Measurements from ENCODE around the gene KCNK7.
"Not testable (repeated sequence)": the region's sequence is repeated elsewhere in the genome, so short reads cannot be mapped to it uniquely, and the experiment has no call there.

The KCNK7 gene

GRCh38 chr11:65595543-65596281 lies at the start of gene KCNK7:
TSS of gene KCNK7 (minus strand) at chr11:65595800. CDS start at chr11:65595772, 28 bp downstream.
- DNase-seq, result no peak

GRCh38 chr11:65644837-65645236 lies 49.2 kb upstream of the KCNK7 start:
- no peak for DNase-seq

- DNase-seq, result no peak
Measured at GRCh38 chr11:65643971-65644370, 48.4 kb upstream of the KCNK7 start.

GRCh38 chr11:65642014-65642671 lies 46.5 kb upstream of the KCNK7 start:
- DNase-seq, result no peak

GRCh38 chr11:65641297-65642013 lies 45.9 kb upstream of the KCNK7 start:
- DNase-seq, result no peak

- no peak for DNase-seq
Measured at GRCh38 chr11:65640483-65641296, 45.1 kb upstream of the KCNK7 start.

- DNase-seq, result no peak
Measured at GRCh38 chr11:65639623-65640482, 44.3 kb upstream of the KCNK7 start.

GRCh38 chr11:65639228-65639597 lies 43.6 kb upstream of the KCNK7 start:
- not testable (repeated sequence) for DNase-seq

- DNase-seq, result no peak
Measured at GRCh38 chr11:65637794-65638419, 42.3 kb upstream of the KCNK7 start, which contains the start of gene SIPA1. TSS of gene SIPA1 (plus strand) at chr11:65638101. CDS start at chr11:65640922, 2,821 bp downstream.

GRCh38 chr11:65637032-65637557 lies 41.5 kb upstream of the KCNK7 start:
- no peak for DNase-seq

GRCh38 chr11:65636108-65637031 lies 40.8 kb upstream of the KCNK7 start:
- no peak for DNase-seq

GRCh38 chr11:65634905-65635731 lies 39.5 kb upstream of the KCNK7 start:
- DNase-seq, result no peak

- DNase-seq, result no peak
Measured at GRCh38 chr11:65634440-65634839, 38.8 kb upstream of the KCNK7 start.

- no peak for DNase-seq
Measured at GRCh38 chr11:65634109-65634436, 38.5 kb upstream of the KCNK7 start.

GRCh38 chr11:65633390-65634108 lies 37.9 kb upstream of the KCNK7 start:
- DNase-seq, result no peak

GRCh38 chr11:65630215-65630614 lies 34.6 kb upstream of the KCNK7 start:
- DNase-seq, result no peak

GRCh38 chr11:65629579-65629978 lies 34.0 kb upstream of the KCNK7 start:
- no peak for DNase-seq

- no peak for DNase-seq
Measured at GRCh38 chr11:65627202-65627601, 31.6 kb upstream of the KCNK7 start.

All from SIG-M5 (cell line).